Measurements from ENCODE around the gene TANGO6. TPM values are rescaled to one million over a fixed set of nuclear protein-coding genes. Genes with fewer than 3 reads are reported as not detected.

The TANGO6 gene
- total RNA-seq, 1 donor from 2014 or later, result 10.9 TPM

DNA sequence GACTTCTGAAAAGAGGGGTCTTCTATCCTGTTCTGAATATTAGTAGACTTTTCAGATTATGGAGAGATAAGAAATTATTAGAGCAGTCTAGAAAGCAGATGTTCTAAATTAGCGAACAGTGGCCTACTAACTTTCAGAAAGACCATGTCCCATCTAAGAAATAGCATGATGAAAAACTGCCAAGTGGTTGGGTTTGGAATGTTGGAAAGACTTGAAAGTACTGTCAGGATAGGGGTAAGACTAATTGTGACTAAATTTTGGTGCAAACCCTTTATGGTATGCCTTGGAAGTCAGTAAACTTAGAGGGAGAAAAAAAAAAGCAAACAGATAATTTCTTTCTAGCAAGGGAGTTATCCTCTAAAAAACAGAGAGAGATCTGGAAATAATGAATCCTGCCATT, 41.1 kb downstream of the TANGO6 start:
- TF ChIP-seq, protein P1, sequence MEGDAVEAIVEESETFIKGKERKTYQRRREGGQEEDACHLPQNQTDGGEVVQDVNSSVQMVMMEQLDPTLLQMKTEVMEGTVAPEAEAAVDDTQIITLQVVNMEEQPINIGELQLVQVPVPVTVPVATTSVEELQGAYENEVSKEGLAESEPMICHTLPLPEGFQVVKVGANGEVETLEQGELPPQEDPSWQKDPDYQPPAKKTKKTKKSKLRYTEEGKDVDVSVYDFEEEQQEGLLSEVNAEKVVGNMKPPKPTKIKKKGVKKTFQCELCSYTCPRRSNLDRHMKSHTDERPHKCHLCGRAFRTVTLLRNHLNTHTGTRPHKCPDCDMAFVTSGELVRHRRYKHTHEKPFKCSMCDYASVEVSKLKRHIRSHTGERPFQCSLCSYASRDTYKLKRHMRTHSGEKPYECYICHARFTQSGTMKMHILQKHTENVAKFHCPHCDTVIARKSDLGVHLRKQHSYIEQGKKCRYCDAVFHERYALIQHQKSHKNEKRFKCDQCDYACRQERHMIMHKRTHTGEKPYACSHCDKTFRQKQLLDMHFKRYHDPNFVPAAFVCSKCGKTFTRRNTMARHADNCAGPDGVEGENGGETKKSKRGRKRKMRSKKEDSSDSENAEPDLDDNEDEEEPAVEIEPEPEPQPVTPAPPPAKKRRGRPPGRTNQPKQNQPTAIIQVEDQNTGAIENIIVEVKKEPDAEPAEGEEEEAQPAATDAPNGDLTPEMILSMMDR (IDR thresholded peaks at IDR 0.05; ENCODE audit: insufficient read depth, low read length, poor library complexity, severe bottlenecking), result no peak
- H3K27me3 ChIP-seq (ENCODE audit: control insufficient read depth, insufficient read depth, low read length), result no peaks in the 10 kb centered on the region
- H3K4me3 ChIP-seq (ENCODE audit: low read depth, low read length), result no peak overlapping the region
- DNase-seq (ENCODE audit: low read depth), result no peak
- H3K36me3 ChIP-seq (ENCODE audit: control insufficient read depth, insufficient read depth, low read length), result peaks cover 1% of the 10 kb centered on the region

DNA sequence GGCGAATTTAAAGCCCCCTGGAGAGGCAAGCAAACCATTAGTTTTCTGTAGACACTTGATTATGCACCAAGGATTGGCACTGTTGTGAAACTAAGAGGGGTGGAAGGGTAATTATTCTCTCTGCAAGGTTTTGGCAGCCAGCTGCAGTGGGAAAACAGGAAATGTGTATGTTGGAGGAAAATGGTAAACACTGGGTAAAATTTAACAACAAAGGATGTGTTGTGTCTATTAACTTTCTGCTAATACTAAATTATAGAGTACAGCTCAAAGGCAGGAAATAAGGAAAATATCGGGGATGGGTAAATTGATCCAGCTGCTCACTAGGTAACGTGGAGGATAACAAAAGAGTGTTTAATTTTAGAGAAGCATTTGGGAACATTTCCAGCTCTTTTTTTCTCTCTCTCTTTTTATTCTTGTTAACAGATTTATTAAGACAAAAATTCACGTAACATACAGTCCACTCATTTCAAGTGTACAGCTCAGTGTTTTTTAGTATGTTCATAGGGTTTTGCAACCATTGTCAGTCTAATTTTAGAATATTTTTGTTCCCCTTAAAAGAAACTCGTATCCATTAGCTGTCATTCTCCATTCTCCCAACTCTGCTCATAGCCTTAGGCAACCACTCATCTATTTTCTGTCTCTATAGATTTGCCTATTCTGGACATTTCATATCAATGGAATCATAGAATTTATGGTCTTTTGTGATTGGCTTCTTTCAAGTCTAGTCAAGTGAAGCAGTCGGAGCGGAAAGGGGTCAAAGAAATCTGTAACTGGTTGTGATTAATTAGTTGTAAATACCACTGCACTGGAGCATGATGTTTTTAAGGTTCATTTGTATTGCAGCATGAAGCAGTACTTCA, 41.8 kb downstream of the TANGO6 start:
- H3K4me3 ChIP-seq (ENCODE audit: low read depth, low read length), result no peak overlapping the region
- DNase-seq (ENCODE audit: low read depth), result no peak
- H3K36me3 ChIP-seq (ENCODE audit: control insufficient read depth, insufficient read depth, low read length), result peaks cover 1% of the 10 kb centered on the region
- no peaks in the 10 kb centered on the region for H3K27me3 ChIP-seq (ENCODE audit: control insufficient read depth, insufficient read depth, low read length)
- TF ChIP-seq, protein P1 (IDR thresholded peaks at IDR 0.05; ENCODE audit: insufficient read depth, low read length, poor library complexity, severe bottlenecking), result no peak

DNA sequence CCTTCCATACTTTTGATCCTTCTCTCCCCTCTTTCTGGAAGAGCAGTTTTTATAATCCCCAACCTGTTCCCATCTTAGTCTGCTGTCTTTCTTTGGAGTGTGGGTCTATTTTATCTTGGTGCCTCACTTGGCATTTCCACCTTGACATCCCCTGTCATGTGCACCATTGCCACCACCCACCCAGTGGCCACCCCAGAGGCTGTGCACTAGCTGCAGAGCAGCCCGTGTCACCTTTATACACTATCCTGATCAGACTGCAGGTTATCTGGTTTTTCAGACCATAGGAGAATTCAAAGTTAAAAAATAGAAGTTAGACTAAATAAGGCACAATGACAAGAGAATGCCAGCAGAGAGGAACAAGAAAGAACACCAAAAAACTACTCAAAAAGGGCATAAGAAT, 43.8 kb downstream of the TANGO6 start:
- Histone ChIP-seq H3K36me3 (ENCODE audit: control insufficient read depth, insufficient read depth, low read length) (peaks cover 1% of the 10 kb centered on the region), H3K27me3 (ENCODE audit: control insufficient read depth, insufficient read depth, low read length) (no peaks in the 10 kb centered on the region), H3K4me3 (ENCODE audit: low read depth, low read length) (no peak overlapping the region)
- DNase-seq (ENCODE audit: low read depth), result no peak
- TF ChIP-seq, protein P1 (IDR thresholded peaks at IDR 0.05; ENCODE audit: insufficient read depth, low read length, poor library complexity, severe bottlenecking), result no peak

DNA sequence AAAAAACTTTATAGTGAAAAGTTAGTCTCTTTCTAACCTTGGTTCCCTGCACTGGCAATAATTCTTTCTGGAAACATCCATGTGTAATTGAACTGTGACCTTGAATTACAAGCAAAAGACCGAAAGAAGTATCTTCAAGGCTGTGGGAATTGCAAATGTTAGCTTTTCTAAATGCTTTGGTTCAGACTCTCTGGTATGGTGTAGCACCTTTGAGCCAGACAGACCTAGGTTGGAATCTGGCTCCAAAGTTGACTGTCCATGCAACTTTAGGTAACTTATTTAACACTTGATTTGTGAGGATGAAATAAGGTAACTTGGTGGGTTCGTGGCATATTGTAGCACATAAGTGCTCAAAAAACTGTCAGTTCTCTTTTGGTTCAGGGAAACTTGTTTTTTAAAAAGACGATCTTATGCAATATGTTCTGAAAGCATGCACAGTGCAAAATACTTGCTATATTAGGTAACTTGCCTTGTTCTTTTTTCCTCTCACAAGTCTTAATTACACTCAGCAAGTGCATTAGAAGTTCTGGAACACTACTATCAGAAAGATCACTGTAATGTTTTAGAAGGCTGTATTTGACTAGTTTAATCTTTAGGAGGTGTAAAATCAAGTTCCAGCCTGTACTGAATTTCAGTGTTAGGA, 46.3 kb downstream of the TANGO6 start:
- Histone ChIP-seq H3K4me3 (ENCODE audit: low read depth, low read length) (no peak overlapping the region), H3K36me3 (ENCODE audit: control insufficient read depth, insufficient read depth, low read length) (peaks cover 1% of the 10 kb centered on the region), H3K27me3 (ENCODE audit: control insufficient read depth, insufficient read depth, low read length) (no peaks in the 10 kb centered on the region)
- no peak for DNase-seq (ENCODE audit: low read depth)
- TF ChIP-seq, protein P1 (IDR thresholded peaks at IDR 0.05; ENCODE audit: insufficient read depth, low read length, poor library complexity, severe bottlenecking), result no peak

DNA sequence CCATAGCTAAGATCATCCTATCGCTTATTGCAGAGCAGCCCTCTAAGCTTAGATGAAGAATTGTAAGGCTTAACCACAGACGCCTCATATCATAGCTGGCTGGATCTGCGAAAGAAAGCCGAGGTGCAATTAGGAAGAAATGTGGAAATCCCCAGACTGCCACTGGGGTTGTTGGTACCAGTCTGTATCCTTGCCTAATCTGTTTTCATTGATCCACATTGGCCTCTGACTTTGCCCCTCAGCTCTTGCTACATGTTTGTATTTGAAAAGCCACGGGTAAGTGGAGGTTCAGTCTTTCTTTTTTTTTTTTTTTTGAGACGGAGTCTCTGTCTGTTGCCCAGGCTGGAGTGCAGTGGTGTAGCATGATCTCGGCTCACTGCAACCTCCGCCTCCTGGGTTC, 48.9 kb downstream of the TANGO6 start:
- TF ChIP-seq, protein P1 (IDR thresholded peaks at IDR 0.05; ENCODE audit: insufficient read depth, low read length, poor library complexity, severe bottlenecking), result no peak
- Histone ChIP-seq H3K4me3 (ENCODE audit: low read depth, low read length) (no peak overlapping the region), H3K36me3 (ENCODE audit: control insufficient read depth, insufficient read depth, low read length) (no peaks in the 10 kb centered on the region), H3K27me3 (ENCODE audit: control insufficient read depth, insufficient read depth, low read length) (no peaks in the 10 kb centered on the region)
- no peak for DNase-seq (ENCODE audit: low read depth)
